HepG2 (cell line): Measurements from ENCODE around the gene HNRNPF. TPM values are rescaled to one million over a fixed set of nuclear protein-coding genes. Genes with fewer than 3 reads are reported as not detected.
A peak's percentile ranks its signal among the peaks of the same experiment; 100 is the strongest.

Experiments used
- EP300 ChIP-seq, 3 experiments: sonication (generic) in 1 of 3; formaldehyde crosslinking in 1 of 3; IDR thresholded peaks; 2 replicates each; pipeline versions ENCODE4 v1.5.1 to v1.6.1; 2011 to 2020; ENCODE audit warnings: low read depth in 2 of 3, low read length in 2 of 3, borderline replicate concordance in 1 of 3, improper control_type of control experiment in 1 of 3, mild to moderate bottlenecking in 1 of 3, missing genetic modification reagents in 1 of 3, moderate library complexity in 1 of 3
- KDM1A ChIP-seq: IDR thresholded peaks from 2 replicates; pipeline ENCODE4 v1.6.1; 2016; ENCODE audit warnings: missing compliant biosample characterization
- MATR3 ChIP-seq: sonication (generic); formaldehyde crosslinking; IDR thresholded peaks from 2 replicates; pipeline ENCODE4 v1.4.0; 2020; ENCODE audit warnings: missing genetic modification reagents
- MBD4 ChIP-seq: IDR thresholded peaks from 2 replicates; pipeline ENCODE4 v1.6.1; 2012; ENCODE audit warnings: low read length, inconsistent platforms, borderline replicate concordance
- MZF1 ChIP-seq: sonication (generic); formaldehyde crosslinking; IDR thresholded peaks from 2 replicates; pipeline ENCODE4 v1.8.1; 2023; ENCODE audit warnings: mild to moderate bottlenecking, missing genetic modification reagents, borderline replicate concordance
- POLR2G ChIP-seq: fragments of 200-400 bp; formaldehyde crosslinking; IDR thresholded peaks from 2 replicates; pipeline ENCODE4 v1.6.1; 2018; ENCODE audit warnings: mild to moderate bottlenecking, low read depth, low read length, moderate library complexity
- SMAD1 ChIP-seq: sonication (generic); formaldehyde crosslinking; IDR thresholded peaks from 2 replicates; pipeline ENCODE4 v1.4.0; 2020; ENCODE audit warnings: missing genetic modification reagents, low read depth, mild to moderate bottlenecking, borderline replicate concordance
- XBP1 ChIP-seq: sonication (generic); formaldehyde crosslinking; IDR thresholded peaks from 2 replicates; pipeline ENCODE4 v1.5.0; 2020; ENCODE audit warnings: missing genetic modification reagents
- ZNF180 ChIP-seq: sonication (generic); formaldehyde crosslinking; IDR thresholded peaks from 2 replicates; pipeline ENCODE4 v1.4.0; 2020; ENCODE audit warnings: low read depth, missing genetic modification reagents, borderline replicate concordance
- ZNF619 ChIP-seq: sonication (generic); formaldehyde crosslinking; IDR thresholded peaks from 2 replicates; pipeline ENCODE4 v1.4.0; 2020; ENCODE audit warnings: mild to moderate bottlenecking, missing genetic modification reagents
- ZNF670 ChIP-seq: sonication (generic); formaldehyde crosslinking; IDR thresholded peaks from 2 replicates; pipeline ENCODE4 v1.8.0; 2022; ENCODE audit warnings: mild to moderate bottlenecking, missing genetic modification reagents, borderline replicate concordance
- ZNF672 ChIP-seq: sonication (generic); formaldehyde crosslinking; IDR thresholded peaks from 2 replicates; pipeline ENCODE4 v1.8.1; 2022; ENCODE audit warnings: missing genetic modification reagents
- ZSCAN22 ChIP-seq: sonication (generic); formaldehyde crosslinking; IDR thresholded peaks from 2 replicates; pipeline ENCODE4 v1.4.0; 2020; ENCODE audit warnings: mild to moderate bottlenecking, missing genetic modification reagents
- ZSCAN5A ChIP-seq: sonication (generic); formaldehyde crosslinking; IDR thresholded peaks from 2 replicates; pipeline ENCODE4 v1.8.0; 2022; ENCODE audit warnings: mild to moderate bottlenecking, missing genetic modification reagents, borderline replicate concordance
- polyA plus RNA-seq, 8 experiments: library from polyadenylated mRNA; depleted of rRNA in 3 of 8; stranded (reverse) in 7 of 8; unstranded in 1 of 8; fragments of >200 nt; fragmentation: Illumina TruSeq in 4 of 8; extraction: Trizol in 4 of 8; gene quantifications; 2 replicates each; pipeline versions ENCODE4 v1.2.1 to v1.2.3, GENCODE V29; 2011 to 2016; ENCODE audit warnings: low read depth in 4 of 8, missing spikeins in 1 of 8, mixed read lengths in 1 of 8; ENCODE audit not compliant: insufficient read depth in 1 of 8
- total RNA-seq, 5 experiments: library from RNA; depleted of rRNA; stranded (reverse); fragments of >200 nt; fragmentation: Illumina TruSeq; extraction: Trizol; gene quantifications; 2 replicates each; pipeline ENCODE4 v1.2.3, GENCODE V29; 2016; ENCODE audit warnings: low read depth in 1 of 5
- TF ChIP-seq, protein P1 (sequence below): sonication (generic); formaldehyde crosslinking; IDR thresholded peaks from 2 replicates; pipeline ENCODE4 v1.9.0; 2022; ENCODE audit warnings: missing genetic modification reagents, mild to moderate bottlenecking, borderline replicate concordance
- TF ChIP-seq, protein P2 (sequence below): sonication (generic); formaldehyde crosslinking; IDR thresholded peaks from 2 replicates; pipeline ENCODE4 v1.5.0; 2020; ENCODE audit warnings: missing genetic modification reagents
- TF ChIP-seq, protein P3 (sequence below): sonication (generic); formaldehyde crosslinking; IDR thresholded peaks from 2 replicates; pipeline ENCODE4 v1.5.1; 2020; ENCODE audit warnings: mild to moderate bottlenecking, missing genetic modification reagents
- TF ChIP-seq, protein P4 (sequence below): sonication (generic); formaldehyde crosslinking; conservative IDR thresholded peaks from 2 replicates; pipeline ENCODE4 v1.4.0; 2020; ENCODE audit warnings: mild to moderate bottlenecking, missing genetic modification reagents, moderate library complexity

HNRNPF gene
- total and polyA plus RNA-seq, 2 of the 13 experiments (the other 11 are each of a cell fraction or from before 2014, with no cell fraction given): 166 to 308 TPM

DNA sequence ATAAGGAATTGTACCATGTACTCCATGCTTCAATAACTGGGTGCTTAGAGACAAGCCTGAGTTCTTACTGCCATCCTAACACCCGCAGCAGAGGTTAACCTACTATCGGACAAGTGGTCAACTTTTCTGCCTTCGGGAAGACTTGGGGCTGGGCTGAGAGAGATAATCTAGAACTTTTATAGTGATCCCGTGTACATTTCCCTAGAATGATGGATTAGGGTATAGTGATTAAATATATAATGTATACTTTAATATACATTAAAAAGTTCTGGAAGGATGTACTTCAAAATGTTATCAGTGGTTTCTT is 12.2 kb upstream of the HNRNPF start (continued):
- TF ChIP-seq ZSCAN5A (CRISPR knock-in tag): no peak
- no peak for TF ChIP-seq ZSCAN22 (CRISPR knock-in tag)
- no peak for TF ChIP-seq EP300 (IDR thresholded peaks at IDR 0.05; ENCODE audit: low read depth in 2 of 2, low read length in 2 of 2)
- no peak; the same call in 1 of the 2 replicates for TF ChIP-seq EP300 (CRISPR knock-in tag; IDR thresholded peaks at IDR 0.05; ENCODE audit: borderline replicate concordance)
- TF ChIP-seq, protein P1, sequence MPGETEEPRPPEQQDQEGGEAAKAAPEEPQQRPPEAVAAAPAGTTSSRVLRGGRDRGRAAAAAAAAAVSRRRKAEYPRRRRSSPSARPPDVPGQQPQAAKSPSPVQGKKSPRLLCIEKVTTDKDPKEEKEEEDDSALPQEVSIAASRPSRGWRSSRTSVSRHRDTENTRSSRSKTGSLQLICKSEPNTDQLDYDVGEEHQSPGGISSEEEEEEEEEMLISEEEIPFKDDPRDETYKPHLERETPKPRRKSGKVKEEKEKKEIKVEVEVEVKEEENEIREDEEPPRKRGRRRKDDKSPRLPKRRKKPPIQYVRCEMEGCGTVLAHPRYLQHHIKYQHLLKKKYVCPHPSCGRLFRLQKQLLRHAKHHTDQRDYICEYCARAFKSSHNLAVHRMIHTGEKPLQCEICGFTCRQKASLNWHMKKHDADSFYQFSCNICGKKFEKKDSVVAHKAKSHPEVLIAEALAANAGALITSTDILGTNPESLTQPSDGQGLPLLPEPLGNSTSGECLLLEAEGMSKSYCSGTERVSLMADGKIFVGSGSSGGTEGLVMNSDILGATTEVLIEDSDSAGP (CRISPR knock-in tag): 0 out of 2 replicates have a peak, but pooled peaks have one; percentile 9
- no peak for TF ChIP-seq SMAD1
- no peak for TF ChIP-seq MATR3
- no peak for TF ChIP-seq ZNF670 (CRISPR knock-in tag)
- no peak for TF ChIP-seq POLR2G
- no peak for TF ChIP-seq ZNF180 (CRISPR knock-in tag)
- TF ChIP-seq MBD4: 0 out of 2 replicates have a peak, but pooled peaks have one; percentile 55
- TF ChIP-seq, protein P2, sequence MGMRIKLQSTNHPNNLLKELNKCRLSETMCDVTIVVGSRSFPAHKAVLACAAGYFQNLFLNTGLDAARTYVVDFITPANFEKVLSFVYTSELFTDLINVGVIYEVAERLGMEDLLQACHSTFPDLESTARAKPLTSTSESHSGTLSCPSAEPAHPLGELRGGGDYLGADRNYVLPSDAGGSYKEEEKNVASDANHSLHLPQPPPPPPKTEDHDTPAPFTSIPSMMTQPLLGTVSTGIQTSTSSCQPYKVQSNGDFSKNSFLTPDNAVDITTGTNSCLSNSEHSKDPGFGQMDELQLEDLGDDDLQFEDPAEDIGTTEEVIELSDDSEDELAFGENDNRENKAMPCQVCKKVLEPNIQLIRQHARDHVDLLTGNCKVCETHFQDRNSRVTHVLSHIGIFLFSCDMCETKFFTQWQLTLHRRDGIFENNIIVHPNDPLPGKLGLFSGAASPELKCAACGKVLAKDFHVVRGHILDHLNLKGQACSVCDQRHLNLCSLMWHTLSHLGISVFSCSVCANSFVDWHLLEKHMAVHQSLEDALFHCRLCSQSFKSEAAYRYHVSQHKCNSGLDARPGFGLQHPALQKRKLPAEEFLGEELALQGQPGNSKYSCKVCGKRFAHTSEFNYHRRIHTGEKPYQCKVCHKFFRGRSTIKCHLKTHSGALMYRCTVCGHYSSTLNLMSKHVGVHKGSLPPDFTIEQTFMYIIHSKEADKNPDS (CRISPR knock-in tag): no peak
- TF ChIP-seq XBP1 (CRISPR knock-in tag): no peak
- no peak for TF ChIP-seq MZF1 (CRISPR knock-in tag)
- TF ChIP-seq ZNF619 (CRISPR knock-in tag): no peak
- TF ChIP-seq, protein P3, sequence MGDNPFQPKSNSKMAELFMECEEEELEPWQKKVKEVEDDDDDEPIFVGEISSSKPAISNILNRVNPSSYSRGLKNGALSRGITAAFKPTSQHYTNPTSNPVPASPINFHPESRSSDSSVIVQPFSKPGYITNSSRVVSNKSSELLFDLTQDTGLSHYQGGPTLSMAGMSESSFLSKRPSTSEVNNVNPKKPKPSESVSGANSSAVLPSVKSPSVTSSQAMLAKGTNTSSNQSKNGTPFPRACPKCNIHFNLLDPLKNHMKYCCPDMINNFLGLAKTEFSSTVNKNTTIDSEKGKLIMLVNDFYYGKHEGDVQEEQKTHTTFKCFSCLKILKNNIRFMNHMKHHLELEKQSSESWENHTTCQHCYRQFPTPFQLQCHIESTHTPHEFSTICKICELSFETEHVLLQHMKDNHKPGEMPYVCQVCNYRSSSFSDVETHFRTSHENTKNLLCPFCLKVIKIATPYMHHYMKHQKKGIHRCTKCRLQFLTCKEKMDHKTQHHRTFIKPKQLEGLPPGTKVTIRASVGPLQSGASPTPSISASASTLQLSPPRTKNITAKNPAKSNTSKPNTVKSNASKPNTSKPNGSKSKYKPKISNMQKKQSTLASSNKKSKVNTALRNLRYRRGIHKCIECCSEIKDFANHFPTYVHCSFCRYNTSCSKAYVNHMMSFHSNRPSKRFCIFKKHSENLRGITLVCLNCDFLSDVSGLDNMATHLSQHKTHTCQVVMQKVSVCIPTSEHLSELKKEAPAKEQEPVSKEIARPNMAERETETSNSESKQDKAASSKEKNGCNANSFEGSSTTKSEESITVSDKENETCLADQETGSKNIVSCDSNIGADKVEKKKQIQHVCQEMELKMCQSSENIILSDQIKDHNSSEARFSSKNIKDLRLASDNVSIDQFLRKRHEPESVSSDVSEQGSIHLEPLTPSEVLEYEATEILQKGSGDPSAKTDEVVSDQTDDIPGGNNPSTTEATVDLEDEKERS (CRISPR knock-in tag): no peak
- TF ChIP-seq, protein P4, sequence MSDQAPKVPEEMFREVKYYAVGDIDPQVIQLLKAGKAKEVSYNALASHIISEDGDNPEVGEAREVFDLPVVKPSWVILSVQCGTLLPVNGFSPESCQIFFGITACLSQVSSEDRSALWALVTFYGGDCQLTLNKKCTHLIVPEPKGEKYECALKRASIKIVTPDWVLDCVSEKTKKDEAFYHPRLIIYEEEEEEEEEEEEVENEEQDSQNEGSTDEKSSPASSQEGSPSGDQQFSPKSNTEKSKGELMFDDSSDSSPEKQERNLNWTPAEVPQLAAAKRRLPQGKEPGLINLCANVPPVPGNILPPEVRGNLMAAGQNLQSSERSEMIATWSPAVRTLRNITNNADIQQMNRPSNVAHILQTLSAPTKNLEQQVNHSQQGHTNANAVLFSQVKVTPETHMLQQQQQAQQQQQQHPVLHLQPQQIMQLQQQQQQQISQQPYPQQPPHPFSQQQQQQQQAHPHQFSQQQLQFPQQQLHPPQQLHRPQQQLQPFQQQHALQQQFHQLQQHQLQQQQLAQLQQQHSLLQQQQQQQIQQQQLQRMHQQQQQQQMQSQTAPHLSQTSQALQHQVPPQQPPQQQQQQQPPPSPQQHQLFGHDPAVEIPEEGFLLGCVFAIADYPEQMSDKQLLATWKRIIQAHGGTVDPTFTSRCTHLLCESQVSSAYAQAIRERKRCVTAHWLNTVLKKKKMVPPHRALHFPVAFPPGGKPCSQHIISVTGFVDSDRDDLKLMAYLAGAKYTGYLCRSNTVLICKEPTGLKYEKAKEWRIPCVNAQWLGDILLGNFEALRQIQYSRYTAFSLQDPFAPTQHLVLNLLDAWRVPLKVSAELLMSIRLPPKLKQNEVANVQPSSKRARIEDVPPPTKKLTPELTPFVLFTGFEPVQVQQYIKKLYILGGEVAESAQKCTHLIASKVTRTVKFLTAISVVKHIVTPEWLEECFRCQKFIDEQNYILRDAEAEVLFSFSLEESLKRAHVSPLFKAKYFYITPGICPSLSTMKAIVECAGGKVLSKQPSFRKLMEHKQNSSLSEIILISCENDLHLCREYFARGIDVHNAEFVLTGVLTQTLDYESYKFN (CRISPR knock-in tag): no peak; the same call in 1 of the 2 replicates
- no peak for TF ChIP-seq ZNF672 (CRISPR knock-in tag)
- no peak for TF ChIP-seq KDM1A (CRISPR knock-in tag)
